ENCODE data around the gene UQCRC1.

GRCh38 chr3:48572517-48572916 lies 36.9 kb downstream of the UQCRC1 start:
- TF ChIP-seq CTCF (IDR thresholded peaks at IDR 0.05; ENCODE audit: borderline replicate concordance, extremely low read depth, low read length, poor library complexity, severe bottlenecking) (no peak), EZH2 (IDR thresholded peaks at IDR 0.05; ENCODE audit: borderline replicate concordance, low read depth, low read length, severe bottlenecking) (no peak)
